IMR-90 (cell line): ENCODE measurements around the gene ZNF212. TPM values are rescaled to one million over a fixed set of nuclear protein-coding genes. Genes with fewer than 3 reads are reported as not detected.

ENCODE experiments used
- ATAC-seq: fragments of 200-7000 bp; cut with Tn5 transposase; 2 replicates; pipeline ENCODE4 v1.9.1; 2020; ENCODE audit warnings: low read depth, mild to moderate bottlenecking, moderate library complexity
- BruUV-seq: library from RNA; stranded (reverse); fragments of 400-500 nt; replicated peaks from 2 replicates; lab custom pipeline; 2021; lab: Mats Ljungman, UMichigan
- CTCF ChIA-PET: fragments of 300-600 bp; formaldehyde crosslinking; extraction: SDS; loops from one replicate; lab custom pipeline; 2021; ENCODE audit warnings: antibody characterized with exemption; lab: Yijun Ruan, JAX
- POLR2A ChIA-PET: fragments of 300-600 bp; sonication (Branson Sonifier 250); formaldehyde crosslinking; loops from one replicate; lab custom pipeline; 2022; ENCODE audit warnings: antibody characterized with exemption; ENCODE audit not compliant: unreplicated experiment; lab: Charles Lee
- DNase-seq: peaks from one replicate; pipeline ENCODE4 v3.0.0; 2013
- H2AFZ ChIP-seq: replicated peaks from 2 replicates; pipeline ENCODE3; 2013; ENCODE audit warnings: low read length, mild to moderate bottlenecking; ENCODE audit not compliant: poor library complexity
- H2AK5ac ChIP-seq: 2 replicates; pipeline ENCODE4 v1.6.1; 2013; ENCODE audit warnings: low read depth, low read length, inconsistent platforms
- H2AK9ac ChIP-seq: replicated peaks from 2 replicates; pipeline ENCODE3; 2013; ENCODE audit warnings: mild to moderate bottlenecking, low read depth, low read length, moderate library complexity; ENCODE audit not compliant: poor library complexity
- H2BK120ac ChIP-seq: 2 replicates; pipeline ENCODE4 v1.6.1; 2013; ENCODE audit warnings: low read depth, low read length, inconsistent platforms
- H2BK15ac ChIP-seq: 3 replicates; pipeline ENCODE4 v1.6.1; 2013; ENCODE audit warnings: low read depth, low read length, inconsistent platforms
- H2BK20ac ChIP-seq: 2 replicates; pipeline ENCODE4 v1.6.1; 2013; ENCODE audit warnings: low read depth, mild to moderate bottlenecking, inconsistent platforms, low read length, moderate library complexity
- H2BK5ac ChIP-seq: 2 replicates; pipeline ENCODE4 v1.6.1; 2013; ENCODE audit warnings: mild to moderate bottlenecking, low read depth, low read length, inconsistent platforms; ENCODE audit not compliant: poor library complexity, severe bottlenecking
- H3K14ac ChIP-seq: replicated peaks from 2 replicates; pipeline ENCODE4 v1.6.1; 2013; ENCODE audit warnings: low read depth, low read length, inconsistent platforms
- H3K18ac ChIP-seq: 2 replicates; pipeline ENCODE4 v1.6.1; 2013; ENCODE audit warnings: low read depth, low read length, control low read depth
- H3K23ac ChIP-seq: 2 replicates; pipeline ENCODE4 v1.6.1; 2013; ENCODE audit warnings: low read depth, low read length, inconsistent platforms
- H3K27ac ChIP-seq: 2 replicates; pipeline ENCODE4 v1.5.1; 2013; ENCODE audit warnings: mild to moderate bottlenecking, control low read depth, low read length; ENCODE audit not compliant: insufficient read depth
- H3K27me3 ChIP-seq: 2 replicates; pipeline ENCODE4 v1.6.1; 2013; ENCODE audit warnings: low read length; ENCODE audit not compliant: control insufficient read depth, insufficient read depth
- H3K36me3 ChIP-seq: 2 replicates; pipeline ENCODE4 v1.6.1; 2013; ENCODE audit warnings: low read length, mixed read lengths; ENCODE audit not compliant: control insufficient read depth, insufficient read depth
- H3K4ac ChIP-seq: 2 replicates; pipeline ENCODE4 v1.6.1; 2013; ENCODE audit warnings: low read depth, low read length, inconsistent platforms
- H3K4me1 ChIP-seq: 2 replicates; pipeline ENCODE4 v1.6.1; 2013; ENCODE audit warnings: low read length, mixed read lengths; ENCODE audit not compliant: control insufficient read depth, insufficient read depth
- H3K4me2 ChIP-seq: 2 replicates; pipeline ENCODE4 v1.6.1; 2013; ENCODE audit warnings: low read depth, mild to moderate bottlenecking, control low read depth, low read length, moderate library complexity
- H3K4me3 ChIP-seq: 2 replicates; pipeline ENCODE4 v1.5.1; 2013; ENCODE audit warnings: low read depth, mild to moderate bottlenecking, control low read depth, low read length, moderate library complexity; ENCODE audit not compliant: insufficient read depth
- H3K56ac ChIP-seq: 2 replicates; pipeline ENCODE4 v1.6.1; 2013; ENCODE audit warnings: low read length, inconsistent platforms; ENCODE audit not compliant: insufficient read depth; ENCODE audit errors: extremely low read depth
- H3K79me1 ChIP-seq, 2 experiments: 2 replicates each; pipeline ENCODE4 v1.6.1; 2013; ENCODE audit warnings: low read length in 2 of 2, inconsistent platforms in 1 of 2, low read depth in 1 of 2
- H3K9ac ChIP-seq: 2 replicates; pipeline ENCODE4 v1.6.1; 2013; ENCODE audit warnings: low read depth, low read length, control low read depth
- H3K9me1 ChIP-seq: 2 replicates; pipeline ENCODE4 v1.6.1; 2013; ENCODE audit warnings: low read length, inconsistent platforms; ENCODE audit not compliant: insufficient read depth
- H3K9me3 ChIP-seq: 2 replicates; pipeline ENCODE4 v1.6.1; 2013; ENCODE audit warnings: low read length; ENCODE audit not compliant: control insufficient read depth, insufficient read depth
- H4K20me1 ChIP-seq: 2 replicates; pipeline ENCODE4 v1.6.1; 2013; ENCODE audit warnings: low read length, inconsistent platforms; ENCODE audit not compliant: insufficient read depth
- H4K5ac ChIP-seq: 2 replicates; pipeline ENCODE4 v1.6.1; 2013; ENCODE audit warnings: mild to moderate bottlenecking, low read depth, low read length, control low read depth
- H4K8ac ChIP-seq, 2 experiments: 2 replicates each; pipeline ENCODE4 v1.6.1; 2013; ENCODE audit warnings: low read depth in 2 of 2, low read length in 2 of 2, control low read depth in 1 of 2, inconsistent platforms in 1 of 2
- H4K91ac ChIP-seq: 2 replicates; pipeline ENCODE4 v1.6.1; 2013; ENCODE audit warnings: low read depth, low read length, inconsistent platforms; ENCODE audit not compliant: insufficient read depth
- CHD1 ChIP-seq: IDR thresholded peaks from 2 replicates; pipeline ENCODE4 v1.6.1; 2012; ENCODE audit warnings: low read depth, low read length, improper control_type of control experiment
- CTCF ChIP-seq: conservative IDR thresholded peaks from 2 replicates; pipeline ENCODE4 v1.5.1; 2012; ENCODE audit warnings: mild to moderate bottlenecking, low read depth, low read length, improper control_type of control experiment
- FOS ChIP-seq: fragments of 150-350 bp; IDR thresholded peaks from 2 replicates; pipeline ENCODE4 v1.6.1; 2016; ENCODE audit warnings: low read depth, low read length
- MAFK ChIP-seq: IDR thresholded peaks from 2 replicates; pipeline ENCODE4 v1.6.1; 2012; ENCODE audit warnings: low read depth, low read length, improper control_type of control experiment
- MAZ ChIP-seq: IDR thresholded peaks from 2 replicates; pipeline ENCODE4 v1.6.1; 2012; ENCODE audit warnings: low read depth, mild to moderate bottlenecking, low read length, improper control_type of control experiment, moderate library complexity, borderline replicate concordance
- MXI1 ChIP-seq: IDR thresholded peaks from 2 replicates; pipeline ENCODE4 v1.6.1; 2012; ENCODE audit warnings: low read depth, mild to moderate bottlenecking, low read length, moderate library complexity, borderline replicate concordance
- NFE2L2 ChIP-seq: fragments of 150-350 bp; IDR thresholded peaks from 2 replicates; pipeline ENCODE4 v1.6.1; 2016; ENCODE audit warnings: low read depth, mild to moderate bottlenecking, low read length
- RAD21 ChIP-seq: IDR thresholded peaks from 2 replicates; pipeline ENCODE4 v1.6.1; 2012; ENCODE audit warnings: low read length, improper control_type of control experiment
- RFX5 ChIP-seq: IDR thresholded peaks from 2 replicates; pipeline ENCODE4 v1.8.0; 2012; ENCODE audit warnings: low read depth, mild to moderate bottlenecking, low read length, moderate library complexity
- SMC3 ChIP-seq: fragments of 150-350 bp; IDR thresholded peaks from 2 replicates; pipeline ENCODE4 v1.6.1; 2016; ENCODE audit warnings: low read depth, mild to moderate bottlenecking, antibody characterized with exemption, low read length, moderate library complexity
- USF2 ChIP-seq: fragments of 150-350 bp; IDR thresholded peaks from 2 replicates; pipeline ENCODE4 v1.6.1; 2017; ENCODE audit warnings: mild to moderate bottlenecking, antibody characterized with exemption, low read length, low read depth
- WGBS, 2 experiments: methylation state at CpG; one replicate each; pipeline versions ENCODE4 v1.1.5 to v1.1.7; 2013; ENCODE audit warnings: missing lambda C conversion rate in 2 of 2; ENCODE audit not compliant: insufficient read length in 1 of 2; ENCODE audit errors: extremely low coverage in 2 of 2; 5-methylcytosine and 5-hydroxymethylcytosine counted together
- dilution Hi-C: fragments of 300-500 bp; cut with HindIII; formaldehyde crosslinking; loops from one replicate; pipeline ENCODE4 v1.14.3; 2018; ENCODE audit warnings: low sequenced_read_pairs; ENCODE audit not compliant: unreplicated experiment
- in situ Hi-C: fragments of 300-500 bp; cut with MboI; formaldehyde crosslinking; loops from 3 replicates; pipeline ENCODE4 v1.14.3; 2019; ENCODE audit warnings: low sequenced_read_pairs, inconsistent platforms, mixed read lengths
- intact Hi-C: fragments of 100-400 bp; cut with micrococcal nuclease; formaldehyde crosslinking; loops from 2 replicates; pipeline ENCODE4 v1.10.0; 2022
- polyA plus RNA-seq, 3 experiments: library from polyadenylated mRNA; depleted of rRNA; stranded (reverse); fragments of >200 nt; gene quantifications; 2 replicates each; pipeline ENCODE4 v1.2.3, GENCODE V29; 2012; ENCODE audit warnings: low replicate concordance in 1 of 3
- total RNA-seq: library from RNA; depleted of rRNA; stranded (reverse); fragments of >200 nt; gene quantifications from 2 replicates; pipeline ENCODE4 v1.2.3, GENCODE V29; 2012
- TF ChIP-seq, protein P1 (sequence below): fragments of 150-350 bp; IDR thresholded peaks from 2 replicates; pipeline ENCODE4 v1.6.1; 2016; ENCODE audit warnings: low read depth, mild to moderate bottlenecking, low read length, moderate library complexity, borderline replicate concordance

The ZNF212 gene
- total and polyA plus RNA-seq, 2 of the 4 experiments (the other 2 are of a cell fraction): 3.8 to 5.1 TPM

GRCh38 chr7:149207324-149208035 lies 32.0 kb upstream of the ZNF212 start:
- Histone ChIP-seq H3K18ac (no peak overlapping the region), H3K14ac (no peak overlapping the region), H3K4me1 (no peaks in the 10 kb centered on the region), H3K4me3 (no peak overlapping the region), H3K23ac (no peak overlapping the region), H3K56ac (no peak overlapping the region), H2BK120ac (no peak overlapping the region), H3K79me1 (peaks cover 28 to 45% of the 10 kb centered on the region in 2 experiments), H2BK20ac (no peak overlapping the region), H3K27ac (no peak overlapping the region), H4K5ac (no peak overlapping the region), H3K36me3 (peaks cover 71% of the 10 kb centered on the region), H2BK15ac (no peak overlapping the region), H2BK5ac (no peak overlapping the region), H3K9me1 (peaks cover 16% of the 10 kb centered on the region), H4K8ac (no peak overlapping the region), H3K9me3 (no peaks in the 10 kb centered on the region), H3K27me3 (no peaks in the 10 kb centered on the region), H2AK9ac (no peak overlapping the region), H3K4me2 (no peak overlapping the region), H2AK5ac (no peak overlapping the region), H3K9ac (no peak overlapping the region), H2AFZ (no peak overlapping the region), H4K20me1 (peaks cover 12% of the 10 kb centered on the region), H4K91ac (no peak overlapping the region), H3K4ac (no peak overlapping the region)
- TF ChIP-seq USF2 (no peak), CHD1 (no peak), FOS (no peak), SMC3 (no peak), RFX5 (no peak), MAFK (no peak), RAD21 (no peak), MAZ (no peak), MXI1 (no peak), NFE2L2 (no peak), CTCF (no peak)
- TF ChIP-seq, protein P1, sequence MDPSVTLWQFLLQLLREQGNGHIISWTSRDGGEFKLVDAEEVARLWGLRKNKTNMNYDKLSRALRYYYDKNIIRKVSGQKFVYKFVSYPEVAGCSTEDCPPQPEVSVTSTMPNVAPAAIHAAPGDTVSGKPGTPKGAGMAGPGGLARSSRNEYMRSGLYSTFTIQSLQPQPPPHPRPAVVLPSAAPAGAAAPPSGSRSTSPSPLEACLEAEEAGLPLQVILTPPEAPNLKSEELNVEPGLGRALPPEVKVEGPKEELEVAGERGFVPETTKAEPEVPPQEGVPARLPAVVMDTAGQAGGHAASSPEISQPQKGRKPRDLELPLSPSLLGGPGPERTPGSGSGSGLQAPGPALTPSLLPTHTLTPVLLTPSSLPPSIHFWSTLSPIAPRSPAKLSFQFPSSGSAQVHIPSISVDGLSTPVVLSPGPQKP: no peak
- 95% methylated on average over 15 of the region's 35 CpGs; no CpG with 5 or more reads in 1 of the 2 experiments for WGBS, 2 experiments
- ATAC-seq (no peak), DNase-seq (no peak)
- intact Hi-C loops (no loop called here), dilution Hi-C loops (no loop called here), in situ Hi-C loops (no loop called here)
- POLR2A ChIA-PET: no interaction called here
- no TSS peak for BruUV-seq
- CTCF ChIA-PET: no interaction called here
